Stimulated activated CD8-positive, alpha-beta memory T cell treated with anti-CD3 and anti-CD28 coated beads, Interleukin-12 subunit alpha, Interleukin-12 subunit beta, amount 100 ng/mL, for 1 hour (primary cell): Measurements from ENCODE around the gene CELA3A.
"Not testable (repeated sequence)": the region's sequence is repeated elsewhere in the genome, so short reads cannot be mapped to it uniquely, and the experiment has no call there.

Experiments
- DNase-seq: peaks from one replicate; pipeline ENCODE4 v3.0.0-alpha.2; 2020; ENCODE audit warnings: low read depth

The CELA3A gene

GRCh38 chr1:21982122-21982521, 19.3 kb upstream of the CELA3A start:
- DNase-seq = not testable (repeated sequence)

GRCh38 chr1:21983539-21983938, 17.9 kb upstream of the CELA3A start:
- not testable (repeated sequence) for DNase-seq

- not testable (repeated sequence) for DNase-seq
Observed at GRCh38 chr1:21985893-21986292, 15.6 kb upstream of the CELA3A start.

- not testable (repeated sequence) for DNase-seq
Observed at GRCh38 chr1:21986386-21986785, 15.1 kb upstream of the CELA3A start.

GRCh38 chr1:21989672-21990393, 11.6 kb upstream of the CELA3A start:
- not testable (repeated sequence) for DNase-seq

- DNase-seq = not testable (repeated sequence)
Observed at GRCh38 chr1:21992186-21992585, 9.3 kb upstream of the CELA3A start.

GRCh38 chr1:21994716-21995115, 6.7 kb upstream of the CELA3A start:
- DNase-seq = not testable (repeated sequence)

- DNase-seq = not testable (repeated sequence)
Observed at GRCh38 chr1:21996663-21996970, 4.8 kb upstream of the CELA3A start.

- DNase-seq = not testable (repeated sequence)
Observed at GRCh38 chr1:21997891-21998623, 3.4 kb upstream of the CELA3A start.

- DNase-seq = not testable (repeated sequence)
Observed at GRCh38 chr1:21998624-21999294, 2.7 kb upstream of the CELA3A start.

GRCh38 chr1:21999645-22000044, 1.8 kb upstream of the CELA3A start:
- not testable (repeated sequence) for DNase-seq

GRCh38 chr1:22002461-22002860, 1.0 kb downstream of the CELA3A start:
- DNase-seq = not testable (repeated sequence)

GRCh38 chr1:22002875-22003274, 1.4 kb downstream of the CELA3A start:
- not testable (repeated sequence) for DNase-seq

- not testable (repeated sequence) for DNase-seq
Observed at GRCh38 chr1:22003959-22004358, 2.5 kb downstream of the CELA3A start.

- not testable (repeated sequence) for DNase-seq
Observed at GRCh38 chr1:22005261-22006149, 4.0 kb downstream of the CELA3A start.

- DNase-seq = not testable (repeated sequence)
Observed at GRCh38 chr1:22006736-22007135, 5.3 kb downstream of the CELA3A start.

GRCh38 chr1:22007262-22007661, 5.8 kb downstream of the CELA3A start:
- DNase-seq = not testable (repeated sequence)

- not testable (repeated sequence) for DNase-seq
Observed at GRCh38 chr1:22009566-22009965, 8.1 kb downstream of the CELA3A start.

GRCh38 chr1:22012752-22013151, 11.3 kb downstream of the CELA3A start:
- DNase-seq = not testable (repeated sequence)

- not testable (repeated sequence) for DNase-seq
Observed at GRCh38 chr1:22014575-22015206, 13.2 kb downstream of the CELA3A start.
